Measurements from ENCODE around the gene NTHL1.

NTHL1 gene

GRCh38 chr16:2047330-2048115 is at the start of gene NTHL1, which contains the start of gene TSC2:
Gene NTHL1 (minus strand): TSS chr16:2047834. CDS start chr16:2047823, 11 bp downstream.
Gene TSC2 (plus strand): TSS chr16:2047985. CDS start chr16:2048616, 631 bp downstream.
- TF ChIP-seq CTCF (IDR thresholded peaks at IDR 0.05; ENCODE audit: control insufficient read depth, insufficient read depth, low read depth, low read length, missing control alignments), result peak; percentile 26
- DNase-seq (ENCODE audit: low read depth), result peak; percentile 78

GRCh38 chr16:2096853-2097595 is 49.4 kb upstream of the NTHL1 start:
- DNase-seq (ENCODE audit: low read depth), result no peak

More at GRCh38 chr16:2047330-2048115, at the start of gene NTHL1, which contains the start of gene TSC2:
- peak within 1 kb of the TSS; percentile 74 for H3K4me3 ChIP-seq (ENCODE audit: control insufficient read depth, low read depth, low read length)

GRCh38 chr16:2095918-2096582 is 48.4 kb upstream of the NTHL1 start:
- no peak overlapping the region for H3K4me3 ChIP-seq (ENCODE audit: control insufficient read depth, low read depth, low read length)
- DNase-seq (ENCODE audit: low read depth), result no peak
- no peak for TF ChIP-seq CTCF (IDR thresholded peaks at IDR 0.05; ENCODE audit: control insufficient read depth, insufficient read depth, low read depth, low read length, missing control alignments)

More at GRCh38 chr16:2096853-2097595, 49.4 kb upstream of the NTHL1 start:
- no peak for TF ChIP-seq CTCF (IDR thresholded peaks at IDR 0.05; ENCODE audit: control insufficient read depth, insufficient read depth, low read depth, low read length, missing control alignments)
- H3K4me3 ChIP-seq (ENCODE audit: control insufficient read depth, low read depth, low read length), result no peak overlapping the region

- DNase-seq (ENCODE audit: low read depth), result no peak
- no peak for TF ChIP-seq CTCF (IDR thresholded peaks at IDR 0.05; ENCODE audit: control insufficient read depth, insufficient read depth, low read depth, low read length, missing control alignments)
These were observed 47.8 kb upstream of the NTHL1 start for GRCh38 chr16:2095315-2095853.

GRCh38 chr16:2093793-2094192 is 46.2 kb upstream of the NTHL1 start:
- no peak for DNase-seq (ENCODE audit: low read depth)
- no peak for TF ChIP-seq CTCF (IDR thresholded peaks at IDR 0.05; ENCODE audit: control insufficient read depth, insufficient read depth, low read depth, low read length, missing control alignments)
- no peak overlapping the region for H3K4me3 ChIP-seq (ENCODE audit: control insufficient read depth, low read depth, low read length)

More at GRCh38 chr16:2095315-2095853, 47.8 kb upstream of the NTHL1 start:
- no peak overlapping the region for H3K4me3 ChIP-seq (ENCODE audit: control insufficient read depth, low read depth, low read length)

- TF ChIP-seq CTCF (IDR thresholded peaks at IDR 0.05; ENCODE audit: control insufficient read depth, insufficient read depth, low read depth, low read length, missing control alignments), result no peak
- no peak for DNase-seq (ENCODE audit: low read depth)
- no peak overlapping the region for H3K4me3 ChIP-seq (ENCODE audit: control insufficient read depth, low read depth, low read length)
These were observed 45.2 kb upstream of the NTHL1 start for GRCh38 chr16:2092866-2093265.
